Effector memory CD4-positive, alpha-beta T cell (primary cell): ENCODE measurements around the gene L3HYPDH.

Experiments
- DNase-seq, 3 donors: peaks; one replicate each; pipeline ENCODE4 v3.0.0-alpha.2; 2020
- H3K27ac ChIP-seq: 2 replicates; pipeline ENCODE4 v1.7.0; 2013; ENCODE audit warnings: mild to moderate bottlenecking, low read length, moderate library complexity; ENCODE audit not compliant: insufficient read depth, poor library complexity, severe bottlenecking
- H3K27me3 ChIP-seq: replicated peaks from 2 replicates; pipeline ENCODE4 v1.7.0; 2013; ENCODE audit warnings: mild to moderate bottlenecking, low read length; ENCODE audit not compliant: insufficient read depth, control insufficient read depth, poor library complexity, severe bottlenecking
- H3K36me3 ChIP-seq: 2 replicates; pipeline ENCODE4 v1.7.0; 2013; ENCODE audit warnings: mild to moderate bottlenecking, low read length, moderate library complexity; ENCODE audit not compliant: control insufficient read depth, insufficient read depth
- H3K4me1 ChIP-seq: 2 replicates; pipeline ENCODE4 v1.7.0; 2013; ENCODE audit warnings: low read length, mild to moderate bottlenecking; ENCODE audit not compliant: control insufficient read depth, insufficient read depth, poor library complexity, severe bottlenecking
- H3K4me3 ChIP-seq: 2 replicates; pipeline ENCODE4 v1.7.0; 2013; ENCODE audit warnings: low read length, low read depth, mild to moderate bottlenecking; ENCODE audit not compliant: insufficient read depth, poor library complexity, severe bottlenecking
- H3K9me3 ChIP-seq: 2 replicates; pipeline ENCODE4 v1.7.0; 2013; ENCODE audit warnings: mild to moderate bottlenecking, low read length, moderate library complexity; ENCODE audit not compliant: control insufficient read depth

Gene L3HYPDH

GRCh38 chr14:59481407-59481806 lies 2.8 kb downstream of the L3HYPDH start:
- H3K27ac ChIP-seq = no peak overlapping the region
- H3K4me3 ChIP-seq = no peak overlapping the region
- H3K36me3 ChIP-seq = no peaks in the 10 kb centered on the region
- peaks cover 21% of the 10 kb centered on the region for H3K4me1 ChIP-seq
- no peak for DNase-seq
- no peaks in the 10 kb centered on the region for H3K9me3 ChIP-seq
- no peaks in the 10 kb centered on the region for H3K27me3 ChIP-seq

- no peak overlapping the region for H3K27ac ChIP-seq
- no peaks in the 10 kb centered on the region for H3K9me3 ChIP-seq
- H3K4me3 ChIP-seq = no peak overlapping the region
- peaks cover 6% of the 10 kb centered on the region for H3K36me3 ChIP-seq
- no peaks in the 10 kb centered on the region for H3K27me3 ChIP-seq
- H3K4me1 ChIP-seq = peaks cover 13% of the 10 kb centered on the region
- DNase-seq = no peak
These were observed 4.0 kb downstream of the L3HYPDH start for GRCh38 chr14:59480166-59480565.

DNA sequence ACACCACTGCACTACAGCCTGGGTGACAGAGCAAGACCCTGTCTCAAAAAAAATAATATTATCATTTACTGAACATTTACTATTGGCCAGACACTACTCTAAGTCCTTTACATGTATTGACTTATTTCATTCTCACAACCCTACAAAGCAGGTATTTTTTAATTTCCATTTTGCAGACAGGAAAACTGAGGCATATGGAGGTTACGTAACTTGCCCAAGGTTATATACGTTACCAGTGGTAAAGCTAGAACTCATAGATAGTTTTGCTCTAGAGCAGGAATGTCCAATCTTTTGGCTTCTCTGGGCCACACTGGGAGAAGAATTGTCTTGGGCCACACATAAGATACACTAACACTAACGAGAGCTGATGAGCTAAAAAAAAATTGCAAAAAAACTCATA lies 5.7 kb downstream of the L3HYPDH start:
- Histone ChIP-seq H3K27me3 (no peaks in the 10 kb centered on the region), H3K9me3 (no peaks in the 10 kb centered on the region), H3K36me3 (peaks cover 12% of the 10 kb centered on the region)

DNA sequence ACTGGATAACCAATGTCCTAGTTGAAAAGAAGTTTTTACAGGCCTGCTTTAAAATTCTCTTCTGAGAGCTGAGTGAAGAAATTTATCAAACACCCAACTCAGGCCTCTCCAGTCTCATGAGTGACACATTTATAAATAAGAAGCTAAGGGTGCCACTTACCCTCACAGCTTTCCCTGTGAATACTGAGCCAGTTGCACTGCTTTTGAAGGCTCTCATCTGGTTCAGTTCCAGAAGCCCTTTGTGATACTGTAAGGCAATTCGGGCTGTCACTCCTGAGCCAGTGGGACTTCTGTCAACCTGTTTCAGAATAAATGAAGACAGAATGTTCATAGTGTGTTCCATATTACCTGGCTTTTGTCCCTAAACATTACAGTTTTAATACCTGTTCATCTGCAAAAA lies 8.5 kb downstream of the L3HYPDH start:
- Histone ChIP-seq H3K4me3 (no peak overlapping the region), H3K27ac (no peak overlapping the region), H3K9me3 (no peaks in the 10 kb centered on the region), H3K36me3 (peaks cover 17% of the 10 kb centered on the region), H3K4me1 (no peaks in the 10 kb centered on the region), H3K27me3 (no peaks in the 10 kb centered on the region)
- DNase-seq = no peak

More for the DNA sequence above, 5.7 kb downstream of the L3HYPDH start:
- Histone ChIP-seq H3K4me3 (no peak overlapping the region), H3K27ac (no peak overlapping the region), H3K4me1 (peaks cover 9% of the 10 kb centered on the region)
- DNase-seq = no peak

- no peaks in the 10 kb centered on the region for H3K27me3 ChIP-seq
- H3K36me3 ChIP-seq = peaks cover 17% of the 10 kb centered on the region
- H3K4me1 ChIP-seq = no peaks in the 10 kb centered on the region
- H3K9me3 ChIP-seq = no peaks in the 10 kb centered on the region
- no peak for DNase-seq
- H3K27ac ChIP-seq = no peak overlapping the region
- H3K4me3 ChIP-seq = no peak overlapping the region
These were observed 10.0 kb downstream of the L3HYPDH start for GRCh38 chr14:59474172-59474571.

- Histone ChIP-seq H3K27me3 (no peaks in the 10 kb centered on the region), H3K36me3 (no peaks in the 10 kb centered on the region), H3K4me1 (peaks cover 5% of the 10 kb centered on the region), H3K4me3 (peak within 1 kb of the TSS; percentile 67), H3K27ac (peak within 1 kb of the TSS; percentile 59), H3K9me3 (no peaks in the 10 kb centered on the region)
- peak in 1 of 3 donors; percentile 34 for DNase-seq
These were observed 18.7 kb downstream of the L3HYPDH start, which contains the start of gene GPR135 for GRCh38 chr14:59465316-59466135. Gene GPR135 (minus strand): TSS chr14:59465380. CDS start chr14:59465226, 154 bp downstream.

DNA sequence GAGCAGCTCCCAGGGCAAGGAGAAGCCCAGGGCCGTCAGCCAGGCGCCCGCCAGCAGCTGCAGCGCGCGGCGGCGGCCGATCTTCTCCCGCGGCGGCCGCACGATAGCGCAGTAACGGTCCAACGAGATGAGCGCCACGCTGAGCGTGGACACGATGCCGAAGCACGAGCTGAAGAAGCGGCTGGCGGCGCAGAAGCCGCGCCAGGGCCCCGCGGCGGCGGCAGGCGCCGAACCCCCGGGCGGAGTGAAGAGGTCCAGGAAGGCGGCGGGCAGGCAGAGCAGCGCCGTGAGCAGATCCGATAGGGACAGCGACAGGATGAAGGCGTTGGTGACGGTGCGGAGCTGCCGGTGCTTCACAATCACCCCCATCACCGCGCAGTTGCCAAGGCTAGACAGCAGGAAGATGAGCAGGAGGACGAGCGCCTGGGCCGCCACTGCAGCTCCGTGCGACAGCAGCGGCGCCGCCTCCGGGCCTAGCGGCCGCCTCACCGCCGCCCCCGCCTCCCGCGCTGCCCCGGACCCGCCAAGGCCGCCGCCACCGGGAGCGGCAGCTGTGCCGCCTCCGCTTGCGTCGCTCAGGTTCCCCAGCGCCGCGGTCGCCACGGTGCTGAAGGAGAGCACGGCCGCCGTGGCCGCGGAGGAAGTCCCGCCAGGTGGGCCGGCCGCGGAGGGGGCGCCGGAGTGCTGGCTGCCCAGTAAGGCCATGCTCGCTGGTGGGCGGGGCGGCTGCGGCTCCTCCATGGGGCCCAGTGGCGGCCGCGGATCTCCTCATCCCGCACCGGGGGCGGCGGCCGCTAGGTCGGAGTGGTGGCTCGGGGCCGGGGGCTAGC lies 19.5 kb downstream of the L3HYPDH start:
- DNase-seq = peak; percentile 45 to 49 (median 47)
- Histone ChIP-seq H3K9me3 (no peaks in the 10 kb centered on the region), H3K4me1 (peaks cover 5% of the 10 kb centered on the region), H3K36me3 (no peaks in the 10 kb centered on the region), H3K4me3 (peak overlapping the region; percentile 67), H3K27me3 (no peaks in the 10 kb centered on the region), H3K27ac (peak overlapping the region; percentile 59)

DNA sequence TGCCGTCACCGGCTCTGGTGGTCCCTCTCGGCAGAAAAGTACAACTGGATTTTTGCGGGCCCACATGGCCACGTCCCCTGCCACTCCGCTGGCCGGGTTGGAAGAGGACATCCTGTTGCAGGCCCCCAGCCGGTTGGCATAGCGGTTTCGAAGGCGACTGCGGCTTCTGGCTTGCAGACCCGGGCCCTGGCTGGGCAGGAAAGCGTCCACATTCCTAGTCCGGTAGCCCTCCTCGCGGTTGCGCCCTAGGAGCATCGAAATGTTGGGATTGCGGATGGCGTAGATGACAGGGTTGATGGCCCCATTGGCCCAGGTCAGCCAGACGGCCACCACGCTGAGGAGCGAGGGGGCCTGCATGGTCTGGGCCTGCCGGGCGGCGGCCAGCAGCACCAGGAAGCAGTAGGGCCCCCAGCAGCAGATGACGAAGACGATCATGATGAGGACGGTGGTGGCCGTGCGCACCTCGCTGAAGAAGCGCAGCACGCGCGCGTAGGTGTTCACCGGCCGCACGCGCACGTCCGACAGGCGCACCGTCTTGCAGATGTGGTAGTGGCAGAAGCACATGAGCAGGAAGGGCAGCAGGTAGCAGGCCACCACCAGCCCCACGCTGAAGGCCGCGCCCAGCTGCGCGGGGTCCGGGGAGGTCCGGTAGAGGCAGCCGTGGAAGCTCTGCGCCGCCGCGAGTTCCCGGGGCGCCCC lies 20.3 kb downstream of the L3HYPDH start:
- Histone ChIP-seq H3K4me3 (peak overlapping the region; percentile 67), H3K36me3 (no peaks in the 10 kb centered on the region), H3K27me3 (no peaks in the 10 kb centered on the region), H3K4me1 (peaks cover 5% of the 10 kb centered on the region), H3K27ac (no peak overlapping the region), H3K9me3 (no peaks in the 10 kb centered on the region)
- no peak for DNase-seq

- no peak for DNase-seq
- H3K27ac ChIP-seq = no peak overlapping the region
- no peaks in the 10 kb centered on the region for H3K36me3 ChIP-seq
- no peaks in the 10 kb centered on the region for H3K27me3 ChIP-seq
- H3K4me1 ChIP-seq = peaks cover 5% of the 10 kb centered on the region
- no peaks in the 10 kb centered on the region for H3K9me3 ChIP-seq
- H3K4me3 ChIP-seq = no peak overlapping the region
These were observed 22.3 kb downstream of the L3HYPDH start for GRCh38 chr14:59461891-59462290.
